RWPE2 (cell line): ENCODE results near the gene WAPL.
"Not testable (repeated sequence)": the region's sequence is repeated elsewhere in the genome, so short reads cannot be mapped to it uniquely, and the experiment has no call there.

Source experiments
- ATAC-seq: fragments of 200-7000 bp; cut with Tn5 transposase; 3 replicates; pipeline ENCODE4 v1.9.1; 2021; ENCODE audit warnings: low read depth
- DNase-seq: peaks from one replicate; pipeline ENCODE4 v3.0.0-alpha.2; 2020; ENCODE audit warnings: low spot score
- H3K27ac ChIP-seq: fragments of 450-650 bp; 2 replicates; pipeline ENCODE4 v1.5.1; 2017; ENCODE audit warnings: mild to moderate bottlenecking; ENCODE audit not compliant: poor library complexity, severe bottlenecking
- H3K27me3 ChIP-seq: fragments of 250-450 bp; sonication (Bioruptor Pico); 2 replicates; pipeline ENCODE4 v1.5.1; 2021; ENCODE audit warnings: mild to moderate bottlenecking, moderate library complexity; ENCODE audit not compliant: insufficient read depth, poor library complexity, severe bottlenecking
- H3K36me3 ChIP-seq: fragments of 250-450 bp; sonication (Bioruptor Pico); 2 replicates; pipeline ENCODE4 v1.5.1; 2020; ENCODE audit warnings: low read depth, mild to moderate bottlenecking, moderate library complexity
- H3K4me1 ChIP-seq: fragments of 250-450 bp; sonication (Bioruptor Pico); 2 replicates; pipeline ENCODE4 v1.5.1; 2021; ENCODE audit warnings: mild to moderate bottlenecking, moderate library complexity; ENCODE audit not compliant: insufficient read depth, poor library complexity, severe bottlenecking
- H3K4me3 ChIP-seq: fragments of 250-450 bp; sonication (Bioruptor Pico); 2 replicates; pipeline ENCODE4 v1.5.1; 2021; ENCODE audit warnings: mild to moderate bottlenecking, moderate library complexity; ENCODE audit not compliant: severe bottlenecking
- H3K9me3 ChIP-seq: fragments of 250-450 bp; sonication (Bioruptor Pico); 2 replicates; pipeline ENCODE4 v1.5.1; 2021; ENCODE audit warnings: mild to moderate bottlenecking, moderate library complexity; ENCODE audit not compliant: severe bottlenecking
- TF ChIP-seq, protein P1 (sequence below): fragments of 450-650 bp; IDR thresholded peaks from one replicate; pipeline ENCODE4 v1.5.1; 2017; ENCODE audit warnings: mild to moderate bottlenecking, moderate library complexity; ENCODE audit not compliant: poor library complexity, severe bottlenecking

The WAPL gene

DNA sequence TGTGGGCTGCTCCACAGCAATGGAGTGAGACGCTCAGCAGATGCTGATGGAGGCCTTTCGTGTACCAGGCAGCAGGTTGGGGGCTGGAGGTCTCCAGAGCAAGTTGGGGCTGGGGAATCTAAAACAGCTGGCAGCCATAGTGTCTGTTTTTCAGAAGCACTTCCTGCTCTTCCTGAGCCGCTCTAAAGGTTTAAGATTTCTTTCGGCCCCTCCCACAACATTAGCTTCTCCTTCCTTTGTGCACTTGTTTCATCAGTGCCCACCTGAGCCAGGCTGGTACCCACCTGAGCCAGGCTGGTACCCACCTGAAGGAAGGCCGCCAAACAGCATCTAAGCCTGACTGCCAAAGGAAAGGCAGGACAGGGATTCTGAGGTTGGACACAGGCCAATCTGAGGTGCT, 18.4 kb upstream of the WAPL start:
- TF ChIP-seq, protein P1, sequence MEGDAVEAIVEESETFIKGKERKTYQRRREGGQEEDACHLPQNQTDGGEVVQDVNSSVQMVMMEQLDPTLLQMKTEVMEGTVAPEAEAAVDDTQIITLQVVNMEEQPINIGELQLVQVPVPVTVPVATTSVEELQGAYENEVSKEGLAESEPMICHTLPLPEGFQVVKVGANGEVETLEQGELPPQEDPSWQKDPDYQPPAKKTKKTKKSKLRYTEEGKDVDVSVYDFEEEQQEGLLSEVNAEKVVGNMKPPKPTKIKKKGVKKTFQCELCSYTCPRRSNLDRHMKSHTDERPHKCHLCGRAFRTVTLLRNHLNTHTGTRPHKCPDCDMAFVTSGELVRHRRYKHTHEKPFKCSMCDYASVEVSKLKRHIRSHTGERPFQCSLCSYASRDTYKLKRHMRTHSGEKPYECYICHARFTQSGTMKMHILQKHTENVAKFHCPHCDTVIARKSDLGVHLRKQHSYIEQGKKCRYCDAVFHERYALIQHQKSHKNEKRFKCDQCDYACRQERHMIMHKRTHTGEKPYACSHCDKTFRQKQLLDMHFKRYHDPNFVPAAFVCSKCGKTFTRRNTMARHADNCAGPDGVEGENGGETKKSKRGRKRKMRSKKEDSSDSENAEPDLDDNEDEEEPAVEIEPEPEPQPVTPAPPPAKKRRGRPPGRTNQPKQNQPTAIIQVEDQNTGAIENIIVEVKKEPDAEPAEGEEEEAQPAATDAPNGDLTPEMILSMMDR = no peak
- Histone ChIP-seq H3K36me3 (no peaks in the 10 kb centered on the region), H3K27me3 (no peaks in the 10 kb centered on the region), H3K4me3 (no peak overlapping the region), H3K27ac (no peak overlapping the region), H3K4me1 (no peaks in the 10 kb centered on the region), H3K9me3 (no peaks in the 10 kb centered on the region)
- ATAC-seq (no peak), DNase-seq (no peak)

DNA sequence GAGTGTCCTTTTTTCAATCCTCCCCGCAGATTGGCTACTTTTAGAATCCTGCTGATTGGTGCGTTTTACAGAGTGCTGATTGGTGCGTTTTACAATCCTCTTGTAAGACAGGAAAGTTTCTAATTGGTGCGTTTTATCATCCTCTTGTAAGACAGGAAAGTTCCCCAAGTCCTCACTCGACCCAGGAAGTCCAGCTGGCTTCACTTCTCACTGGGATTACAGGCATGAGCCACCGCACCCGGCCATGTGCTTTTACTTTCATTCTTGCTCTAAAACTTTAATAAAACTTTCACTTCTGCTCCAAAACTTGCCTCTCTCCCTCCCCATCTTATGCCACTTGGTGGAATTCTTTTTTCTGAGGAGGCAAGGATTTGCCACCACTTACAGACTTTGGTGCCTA, 17.0 kb upstream of the WAPL start:
- Histone ChIP-seq H3K4me3 (no peak overlapping the region), H3K9me3 (no peaks in the 10 kb centered on the region), H3K36me3 (no peaks in the 10 kb centered on the region), H3K27me3 (no peaks in the 10 kb centered on the region), H3K4me1 (no peaks in the 10 kb centered on the region), H3K27ac (no peak overlapping the region)
- DNase-seq (no peak), ATAC-seq (no peak)
- TF ChIP-seq, protein P1 = no peak

DNA sequence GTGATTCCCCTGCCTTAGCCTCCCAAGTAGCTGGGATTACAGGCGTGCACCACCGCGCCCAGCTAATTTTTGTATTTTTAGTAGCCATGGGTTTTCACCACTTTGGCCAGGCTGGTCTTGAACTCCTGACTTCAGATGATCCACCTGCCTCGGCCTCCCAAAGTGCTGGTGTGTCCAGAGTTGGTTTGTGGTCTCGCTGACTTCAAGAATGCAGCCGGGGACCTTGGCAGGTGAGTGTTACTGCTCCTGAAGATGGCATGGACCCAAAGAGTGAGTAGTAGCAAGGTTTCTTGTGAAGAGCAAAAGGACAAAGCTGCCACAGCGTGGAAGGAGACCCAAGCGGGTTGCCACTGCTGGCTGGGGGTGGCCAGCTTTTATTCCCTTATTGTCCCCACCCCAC, 16.4 kb upstream of the WAPL start:
- H3K4me1 ChIP-seq, H3K9me3 ChIP-seq, ATAC-seq, H3K36me3 ChIP-seq, H3K27me3 ChIP-seq, H3K27ac ChIP-seq, DNase-seq, H3K4me3 ChIP-seq: not testable (repeated sequence)

DNA sequence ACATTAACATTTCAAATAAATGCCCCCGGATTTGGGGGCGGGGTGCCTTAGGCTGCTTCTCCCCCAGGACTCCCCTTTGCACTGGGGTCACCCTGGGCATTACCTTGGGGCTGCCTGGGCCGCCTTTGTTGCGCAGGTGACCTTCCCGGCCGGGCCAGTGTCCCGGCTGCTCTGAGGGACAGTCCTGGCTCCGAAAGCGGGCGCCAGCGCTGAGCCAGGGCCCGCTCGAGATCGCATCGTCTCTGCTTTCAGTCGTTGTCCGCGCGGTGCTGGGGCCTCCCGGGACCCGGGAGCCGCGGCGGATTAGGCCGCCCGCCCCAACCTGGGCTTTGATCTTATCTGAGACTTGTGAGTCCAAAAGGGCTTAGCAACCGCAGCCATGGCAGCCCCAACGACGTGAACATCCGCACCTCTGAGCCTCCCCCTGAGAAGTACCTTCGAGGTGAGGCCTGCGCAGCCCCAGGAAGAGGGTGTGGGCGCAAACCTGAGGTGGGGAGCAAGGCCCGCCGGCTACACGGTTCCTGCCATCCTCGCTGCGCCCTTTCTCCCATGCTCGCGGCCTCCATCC, 14.8 kb upstream of the WAPL start:
- DNase-seq (no peak), ATAC-seq (no peak)
- Histone ChIP-seq H3K9me3 (no peaks in the 10 kb centered on the region), H3K4me1 (no peaks in the 10 kb centered on the region), H3K27ac (no peak overlapping the region), H3K36me3 (no peaks in the 10 kb centered on the region), H3K4me3 (no peak overlapping the region), H3K27me3 (no peaks in the 10 kb centered on the region)
- TF ChIP-seq, protein P1 = no peak

DNA sequence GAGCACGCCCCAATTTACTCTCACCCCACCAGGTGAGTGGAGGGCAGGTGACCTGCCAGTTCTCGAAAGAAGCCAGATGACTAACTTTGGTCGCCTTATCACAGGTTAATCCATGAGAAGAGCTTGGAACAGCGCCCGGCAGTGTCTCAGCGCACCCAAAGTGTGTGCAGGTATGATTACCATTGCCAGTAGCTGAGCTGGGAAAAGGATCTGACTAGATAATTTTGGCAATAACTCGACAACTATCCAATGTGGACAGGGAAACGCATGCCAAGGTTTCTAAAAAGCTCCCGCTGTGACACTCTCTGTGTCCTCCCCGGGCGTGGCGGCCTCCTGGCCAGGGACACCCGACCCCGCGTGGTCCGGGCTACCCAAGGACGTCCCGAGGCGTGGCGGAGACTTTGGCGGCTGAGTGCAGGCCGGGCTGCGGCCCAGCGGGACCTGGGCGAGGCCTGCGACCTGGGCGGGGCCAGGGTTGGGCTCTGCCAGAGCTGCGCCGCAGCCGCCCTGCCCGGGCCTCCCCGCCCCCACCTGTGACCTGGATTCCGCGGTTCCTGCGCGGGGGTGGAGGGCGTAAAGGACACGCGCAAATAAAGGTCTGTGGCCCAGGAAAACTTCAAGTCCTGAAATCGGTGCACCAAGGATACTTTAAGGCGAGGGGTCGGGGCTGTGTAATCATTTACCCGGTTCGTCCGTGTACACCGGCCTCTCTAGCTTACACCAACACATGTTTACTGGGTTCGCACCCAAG, 13.7 kb upstream of the WAPL start:
- Histone ChIP-seq H3K4me3 (peak overlapping the region; percentile 30), H3K9me3 (no peaks in the 10 kb centered on the region), H3K27ac (no peak overlapping the region), H3K36me3 (no peaks in the 10 kb centered on the region), H3K27me3 (no peaks in the 10 kb centered on the region), H3K4me1 (no peaks in the 10 kb centered on the region)
- peak; percentile 96 for ATAC-seq
- DNase-seq = no peak
- TF ChIP-seq, protein P1 = no peak
